Retinal pigment epithelial cell (primary cell): ENCODE measurements around the gene ELMO2.

Source experiments
- DNase-seq: peaks from one replicate; pipeline ENCODE4 v3.0.0-alpha.2; 2010; ENCODE audit warnings: low read depth
- H3K4me3 ChIP-seq: 2 replicates; pipeline ENCODE4 v1.5.1; 2011; ENCODE audit warnings: mild to moderate bottlenecking, low read length, control low read depth, moderate library complexity
- CTCF ChIP-seq: conservative IDR thresholded peaks from 2 replicates; pipeline ENCODE4 v1.5.1; 2011; ENCODE audit warnings: low read depth, low read length, control low read depth, inconsistent platforms

The ELMO2 gene

GRCh38 chr20:46346770-46347169, 59.6 kb downstream of the ELMO2 start:
- no peak for TF ChIP-seq CTCF
- no peak overlapping the region for H3K4me3 ChIP-seq
- DNase-seq, result no peak

- TF ChIP-seq CTCF, result no peak
- DNase-seq, result no peak
- H3K4me3 ChIP-seq, result no peak overlapping the region
Observed at GRCh38 chr20:46344488-46345162, 61.8 kb downstream of the ELMO2 start.

- TF ChIP-seq CTCF, result no peak
- DNase-seq, result no peak
- no peak overlapping the region for H3K4me3 ChIP-seq
Observed at GRCh38 chr20:46343975-46344357, 62.4 kb downstream of the ELMO2 start.

GRCh38 chr20:46343348-46343974, 63.0 kb downstream of the ELMO2 start:
- no peak for TF ChIP-seq CTCF
- no peak overlapping the region for H3K4me3 ChIP-seq
- no peak for DNase-seq

- TF ChIP-seq CTCF, result no peak
- no peak for DNase-seq
- H3K4me3 ChIP-seq, result no peak overlapping the region
Observed at GRCh38 chr20:46342451-46343347, 63.7 kb downstream of the ELMO2 start.

GRCh38 chr20:46342010-46342378, 64.4 kb downstream of the ELMO2 start:
- no peak overlapping the region for H3K4me3 ChIP-seq
- TF ChIP-seq CTCF, result no peak
- DNase-seq, result no peak
